ENCODE results near the gene NPAS3. TPM values are rescaled to one million over a fixed set of nuclear protein-coding genes. Genes with fewer than 3 reads are reported as not detected.

The NPAS3 gene
- total and polyA plus RNA-seq, 4 donors, result 0.07 to 0.09 (median 0.08) TPM; not detected in 1

- no peak for DNase-seq (ENCODE audit: low spot score)
- TF ChIP-seq MAX (IDR thresholded peaks at IDR 0.05) (no peak), CTCF (IDR thresholded peaks at IDR 0.05; ENCODE audit: low read depth, low read length, missing input control) (no peak), EGR1 (IDR thresholded peaks at IDR 0.05; ENCODE audit: low read depth in 2 of 2) (no peak), GABPA (IDR thresholded peaks at IDR 0.05 in 1 of 2, conservative IDR thresholded peaks at IDR 0.05 in 1 of 2) (no peak), JUND (IDR thresholded peaks at IDR 0.05) (no peak), REST (IDR thresholded peaks at IDR 0.05) (no peak)
- 67% methylated on average over 10 of the region's 10 CpGs for WGBS
Observed at GRCh38 chr14:33465846-33466700, 527.4 kb downstream of the NPAS3 start.

GRCh38 chr14:33467971-33468370 is 529.3 kb downstream of the NPAS3 start:
- DNase-seq (ENCODE audit: low spot score), result no peak
- no peak overlapping the region for H3K27ac ChIP-seq (ENCODE audit: low read depth in 1 of 2, low read length in 2 of 2)
- H3K9me3 ChIP-seq (ENCODE audit: control insufficient read depth in 4 of 4, low read length in 3 of 4), result peaks cover 0 to 3% (median 0%) of the 10 kb centered on the region in 4 donors
- 76% methylated on average over 4 of the region's 4 CpGs for WGBS
- no peaks in the 10 kb centered on the region for H3K36me3 ChIP-seq (ENCODE audit: control insufficient read depth in 4 of 4, insufficient read depth in 3 of 4, low read depth in 1 of 4, low read length in 3 of 4)
- no peaks in the 10 kb centered on the region for H3K4me1 ChIP-seq (ENCODE audit: control insufficient read depth in 4 of 4, insufficient read depth in 4 of 4, low read length in 3 of 4)
- H3K4me3 ChIP-seq (ENCODE audit: low read depth in 1 of 3, low read length in 3 of 3), result no peak overlapping the region
- no peaks in the 10 kb centered on the region for H3K27me3 ChIP-seq (ENCODE audit: control insufficient read depth in 4 of 4, insufficient read depth in 4 of 4, low read length in 3 of 4)
- H3K9ac ChIP-seq (ENCODE audit: low read depth in 1 of 2, low read length in 2 of 2), result no peak overlapping the region
- TF ChIP-seq ZBTB33 (IDR thresholded peaks at IDR 0.05), result no peak
- TF ChIP-seq EGR1 (IDR thresholded peaks at IDR 0.05; ENCODE audit: low read depth in 2 of 2), result no peak
- no peak for TF ChIP-seq NR2F2 (IDR thresholded peaks at IDR 0.05)
- no peak for TF ChIP-seq GABPA (IDR thresholded peaks at IDR 0.05 in 1 of 2, conservative IDR thresholded peaks at IDR 0.05 in 1 of 2)
- no peak for TF ChIP-seq HNF4G (IDR thresholded peaks at IDR 0.05)
- TF ChIP-seq FOXA2 (IDR thresholded peaks at IDR 0.05), result no peak
- TF ChIP-seq RAD21 (IDR thresholded peaks at IDR 0.05), result no peak
- TF ChIP-seq HNF4A (conservative IDR thresholded peaks at IDR 0.05), result no peak
- no peak for TF ChIP-seq FOXA1 (IDR thresholded peaks at IDR 0.05)
- no peak for TF ChIP-seq TAF1 (conservative IDR thresholded peaks at IDR 0.05)
- TF ChIP-seq MAX (IDR thresholded peaks at IDR 0.05), result no peak
- TF ChIP-seq ATF3 (IDR thresholded peaks at IDR 0.05), result no peak
- no peak for TF ChIP-seq SP1 (IDR thresholded peaks at IDR 0.05)
- TF ChIP-seq RXRA (IDR thresholded peaks at IDR 0.05), result no peak
- no peak for TF ChIP-seq JUND (IDR thresholded peaks at IDR 0.05)
- no peak for TF ChIP-seq REST (IDR thresholded peaks at IDR 0.05)

More at GRCh38 chr14:33465846-33466700, 527.4 kb downstream of the NPAS3 start:
- H3K9ac ChIP-seq (ENCODE audit: low read depth in 1 of 2, low read length in 2 of 2), result no peak overlapping the region
- H3K4me3 ChIP-seq (ENCODE audit: low read depth in 1 of 3, low read length in 3 of 3), result no peak overlapping the region
- H3K27ac ChIP-seq (ENCODE audit: low read depth in 1 of 2, low read length in 2 of 2), result no peak overlapping the region
- H3K27me3 ChIP-seq (ENCODE audit: control insufficient read depth in 4 of 4, insufficient read depth in 4 of 4, low read length in 3 of 4), result peaks cover 0 to 6% (median 0%) of the 10 kb centered on the region in 4 donors
- H3K9me3 ChIP-seq (ENCODE audit: control insufficient read depth in 4 of 4, low read length in 3 of 4), result peaks cover 0 to 3% (median 0%) of the 10 kb centered on the region in 4 donors
- H3K4me1 ChIP-seq (ENCODE audit: control insufficient read depth in 4 of 4, insufficient read depth in 4 of 4, low read length in 3 of 4), result no peaks in the 10 kb centered on the region
- H3K36me3 ChIP-seq (ENCODE audit: control insufficient read depth in 4 of 4, insufficient read depth in 3 of 4, low read depth in 1 of 4, low read length in 3 of 4), result no peaks in the 10 kb centered on the region

Data from liver (tissue), 9 donors.